ENCODE data around the gene SPO11.

GRCh38 chr20:57371363-57371762 is 41.8 kb downstream of the SPO11 start:
- TF ChIP-seq CTCF (IDR thresholded peaks at IDR 0.05) (no peak), MAX (IDR thresholded peaks at IDR 0.05) (no peak), E2F6 (IDR thresholded peaks at IDR 0.05; ENCODE audit: borderline replicate concordance, low read depth) (no peak), POLR2AphosphoS2 (conservative IDR thresholded peaks at IDR 0.05; ENCODE audit: low read length) (no peak), USF2 (IDR thresholded peaks at IDR 0.05) (no peak), REST (IDR thresholded peaks at IDR 0.05) (no peak)
